HG03103 (cell line): ENCODE data around the gene PPIP5K2.
"Not testable (repeated sequence)": the region's sequence is repeated elsewhere in the genome, so short reads cannot be mapped to it uniquely, and the experiment has no call there.

Experiments used
- ATAC-seq: cut with Tn5 transposase; IDR thresholded peaks from one replicate; pipeline ENCODE4 v1.9.1; 2021; ENCODE audit warnings: low read depth; ENCODE audit not compliant: unreplicated experiment

Gene PPIP5K2

GRCh38 chr5:103205991-103206700, 86.0 kb downstream of the PPIP5K2 start:
- no peak for ATAC-seq

- no peak for ATAC-seq
These were observed 86.9 kb downstream of the PPIP5K2 start for GRCh38 chr5:103207011-103207410.

- ATAC-seq, result no peak
These were observed 87.6 kb downstream of the PPIP5K2 start for GRCh38 chr5:103207653-103208052.

DNA sequence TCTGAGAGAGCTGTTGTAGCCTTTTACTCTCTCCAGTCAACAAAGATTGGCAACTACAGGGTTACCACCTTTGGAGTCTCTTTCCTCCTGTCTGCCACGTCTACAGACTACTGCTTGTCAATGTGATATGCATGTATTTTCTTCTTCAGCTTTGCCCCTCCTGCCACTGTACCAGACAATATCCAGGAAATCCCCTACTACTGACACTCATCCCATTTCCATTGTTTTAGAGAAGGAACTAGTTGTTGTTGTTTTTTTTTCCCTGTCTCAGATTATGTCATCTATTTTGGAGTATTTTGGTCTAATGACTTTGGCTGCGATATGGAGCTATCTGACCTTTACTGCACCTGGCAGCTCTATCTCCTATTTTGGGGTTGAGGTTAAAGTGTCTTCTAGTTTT, 88.4 kb downstream of the PPIP5K2 start:
- ATAC-seq, result no peak

- ATAC-seq, result no peak
These were observed 89.0 kb downstream of the PPIP5K2 start for GRCh38 chr5:103209065-103209464.

DNA sequence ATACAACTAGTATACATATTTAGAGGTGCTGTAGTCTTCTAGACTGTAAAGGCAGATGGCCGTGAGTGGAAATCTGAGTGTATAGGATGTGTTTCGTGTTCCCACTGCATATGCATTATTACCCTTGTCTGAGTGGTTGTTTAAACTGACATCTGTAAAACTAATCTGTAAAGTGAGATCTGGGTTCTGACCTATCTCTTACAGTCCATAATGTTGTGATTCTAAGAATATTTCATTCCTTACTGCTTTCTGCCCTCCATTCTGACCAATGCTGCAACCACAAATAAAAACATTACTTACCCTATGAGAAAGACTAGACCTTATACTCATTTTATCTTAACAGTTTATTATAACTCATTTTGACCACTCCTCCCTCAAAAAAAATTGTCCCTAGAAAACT, 90.9 kb downstream of the PPIP5K2 start:
- ATAC-seq, result no peak

- peak; percentile 69 for ATAC-seq
These were observed 91.8 kb downstream of the PPIP5K2 start for GRCh38 chr5:103211576-103212561.

- ATAC-seq, result no peak
These were observed 96.0 kb downstream of the PPIP5K2 start for GRCh38 chr5:103216137-103216536.

- ATAC-seq, result no peak
These were observed 96.6 kb downstream of the PPIP5K2 start for GRCh38 chr5:103216697-103217096.

DNA sequence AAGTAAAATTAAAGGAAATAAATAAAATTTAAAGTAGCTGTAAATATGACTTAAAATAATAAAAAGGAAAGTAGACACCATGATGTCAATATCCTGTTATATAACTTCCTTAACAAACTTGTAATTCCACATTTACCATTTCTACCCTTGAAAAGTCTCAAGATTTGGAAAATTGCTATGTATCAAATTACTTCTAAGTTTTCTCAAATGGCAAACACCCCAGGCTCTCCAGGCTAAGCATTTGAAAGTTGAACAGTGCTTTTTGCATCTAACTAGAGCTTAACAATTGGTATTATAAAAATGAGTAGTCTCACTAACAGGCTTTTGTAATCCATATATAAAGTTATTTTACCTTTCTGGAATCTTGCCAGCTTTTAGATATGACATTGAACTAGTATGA, 97.0 kb downstream of the PPIP5K2 start:
- no peak for ATAC-seq

GRCh38 chr5:103218164-103218563, 98.1 kb downstream of the PPIP5K2 start:
- ATAC-seq, result no peak

GRCh38 chr5:103219074-103219473, 99.0 kb downstream of the PPIP5K2 start:
- ATAC-seq, result not testable (repeated sequence)

GRCh38 chr5:103223031-103223955, 103.2 kb downstream of the PPIP5K2 start:
- ATAC-seq, result no peak

- peak; percentile 97 for ATAC-seq
These were observed 104.2 kb downstream of the PPIP5K2 start for GRCh38 chr5:103224118-103224893.

GRCh38 chr5:103224894-103225246, 104.8 kb downstream of the PPIP5K2 start:
- ATAC-seq, result no peak

- no peak for ATAC-seq
These were observed 108.0 kb downstream of the PPIP5K2 start for GRCh38 chr5:103228061-103228460.

GRCh38 chr5:103228588-103228987, 108.5 kb downstream of the PPIP5K2 start:
- no peak for ATAC-seq

DNA sequence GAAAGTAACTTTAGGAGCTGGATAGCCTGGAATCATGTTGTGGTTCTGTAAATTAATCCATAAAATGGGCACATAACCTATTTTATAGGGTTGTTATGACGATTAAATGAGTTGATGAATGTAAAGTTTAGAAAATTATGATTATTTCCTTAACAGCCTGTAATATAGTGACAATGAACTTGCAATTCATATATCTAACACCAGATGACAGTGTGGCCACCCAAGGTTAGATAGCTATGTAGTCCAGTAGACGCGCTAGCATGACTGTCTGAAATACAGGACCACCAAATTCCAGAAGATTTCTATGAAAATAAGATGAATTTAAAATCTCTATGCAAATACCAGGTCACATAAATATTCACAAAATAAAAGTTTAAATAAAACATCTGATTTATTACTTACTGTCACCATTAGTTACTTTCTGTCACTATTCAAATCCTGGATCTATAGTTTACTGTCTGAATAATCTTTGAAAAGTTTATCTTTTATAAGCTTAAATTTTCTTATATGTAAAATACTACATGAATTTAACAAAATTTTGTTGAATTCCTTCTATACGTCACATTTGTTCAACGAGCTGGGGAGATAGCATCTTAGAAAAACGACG, 112.4 kb downstream of the PPIP5K2 start:
- peak; percentile 75 for ATAC-seq

GRCh38 chr5:103234239-103234975, 114.3 kb downstream of the PPIP5K2 start:
- ATAC-seq, result no peak
